ENCODE results near the gene ARL16. TPM values are rescaled to one million over a fixed set of nuclear protein-coding genes. Genes with fewer than 3 reads are reported as not detected.
A peak's percentile ranks its signal among the peaks of the same experiment; 100 is the strongest.

Gene ARL16
- total and polyA plus RNA-seq, 12 donors = 18.5 to 105 (median 31.7) TPM

- Histone ChIP-seq H3K4me3 (peak overlapping the region; percentile 37 to 99 (median 82)), H3K4me1 (replicated peaks in 1 of 2) (peaks cover 8 to 27% of the 10 kb centered on the region in 2 donors), H3K27ac (peak overlapping the region in 4 of 5 donors; percentile 66 to 93 (median 76)), H3K27me3 (no peaks in the 10 kb centered on the region), H3K9me3 (replicated peaks in 1 of 3) (no peaks in the 10 kb centered on the region), H3K36me3 (replicated peaks in 1 of 2) (peaks cover 0 to 28% of the 10 kb centered on the region in 2 donors)
- peak in 1 of 7 donors; percentile 26 for DNase-seq
- intact Hi-C loops (cut with DNase I) = no loop called here
- WGBS, 4 donors = 0% methylated on average over 7 to 16 of the region's 16 CpGs; no CpG with 5 or more reads in 1 of the 4 donors
- TF ChIP-seq, protein P1, sequence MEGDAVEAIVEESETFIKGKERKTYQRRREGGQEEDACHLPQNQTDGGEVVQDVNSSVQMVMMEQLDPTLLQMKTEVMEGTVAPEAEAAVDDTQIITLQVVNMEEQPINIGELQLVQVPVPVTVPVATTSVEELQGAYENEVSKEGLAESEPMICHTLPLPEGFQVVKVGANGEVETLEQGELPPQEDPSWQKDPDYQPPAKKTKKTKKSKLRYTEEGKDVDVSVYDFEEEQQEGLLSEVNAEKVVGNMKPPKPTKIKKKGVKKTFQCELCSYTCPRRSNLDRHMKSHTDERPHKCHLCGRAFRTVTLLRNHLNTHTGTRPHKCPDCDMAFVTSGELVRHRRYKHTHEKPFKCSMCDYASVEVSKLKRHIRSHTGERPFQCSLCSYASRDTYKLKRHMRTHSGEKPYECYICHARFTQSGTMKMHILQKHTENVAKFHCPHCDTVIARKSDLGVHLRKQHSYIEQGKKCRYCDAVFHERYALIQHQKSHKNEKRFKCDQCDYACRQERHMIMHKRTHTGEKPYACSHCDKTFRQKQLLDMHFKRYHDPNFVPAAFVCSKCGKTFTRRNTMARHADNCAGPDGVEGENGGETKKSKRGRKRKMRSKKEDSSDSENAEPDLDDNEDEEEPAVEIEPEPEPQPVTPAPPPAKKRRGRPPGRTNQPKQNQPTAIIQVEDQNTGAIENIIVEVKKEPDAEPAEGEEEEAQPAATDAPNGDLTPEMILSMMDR (IDR thresholded peaks at IDR 0.05) = no peak
- TF ChIP-seq POLR2A (IDR thresholded peaks at IDR 0.05) = no peak
Measured at GRCh38 chr17:81666092-81666341, 17.6 kb downstream of the ARL16 start.

GRCh38 chr17:81665205-81666091 is 18.1 kb downstream of the ARL16 start:
- DNase-seq = peak in 1 of 7 donors; percentile 30
- WGBS, 4 donors = 61 to 69% (median 65%) methylated on average over 11 to 30 of the region's 30 CpGs

GRCh38 chr17:81664051-81664470 is 19.5 kb downstream of the ARL16 start:
- peaks cover 0 to 9% of the 10 kb centered on the region in 2 donors for H3K36me3 ChIP-seq (replicated peaks in 1 of 2)
- no peak for DNase-seq
- 60 to 100% (median 80%) methylated on average over 1 to 7 of the region's 7 CpGs for WGBS, 4 donors
- H3K4me1 ChIP-seq (replicated peaks in 1 of 2) = peaks cover 8 to 27% of the 10 kb centered on the region in 2 donors
- no peak overlapping the region for H3K4me3 ChIP-seq
- TF ChIP-seq POLR2A (IDR thresholded peaks at IDR 0.05) = no peak
- TF ChIP-seq, protein P1 (IDR thresholded peaks at IDR 0.05) = no peak
- H3K9me3 ChIP-seq (replicated peaks in 1 of 3) = no peaks in the 10 kb centered on the region
- intact Hi-C loops (cut with DNase I) = no loop called here
- H3K27me3 ChIP-seq = no peaks in the 10 kb centered on the region
- no peak overlapping the region for H3K27ac ChIP-seq

More at GRCh38 chr17:81665205-81666091, 18.1 kb downstream of the ARL16 start:
- peak overlapping the region in 3 of 5 donors; percentile 73 to 93 (median 79) for H3K27ac ChIP-seq
- TF ChIP-seq, protein P1 (IDR thresholded peaks at IDR 0.05) = no peak
- TF ChIP-seq POLR2A (IDR thresholded peaks at IDR 0.05) = no peak
- H3K36me3 ChIP-seq (replicated peaks in 1 of 2) = peaks cover 0 to 23% of the 10 kb centered on the region in 2 donors
- peak overlapping the region; percentile 37 to 99 (median 82) for H3K4me3 ChIP-seq
- H3K4me1 ChIP-seq (replicated peaks in 1 of 2) = peaks cover 8 to 27% of the 10 kb centered on the region in 2 donors
- no peaks in the 10 kb centered on the region for H3K27me3 ChIP-seq
- H3K9me3 ChIP-seq (replicated peaks in 1 of 3) = no peaks in the 10 kb centered on the region
- intact Hi-C loops (cut with DNase I) = no loop called here

DNA sequence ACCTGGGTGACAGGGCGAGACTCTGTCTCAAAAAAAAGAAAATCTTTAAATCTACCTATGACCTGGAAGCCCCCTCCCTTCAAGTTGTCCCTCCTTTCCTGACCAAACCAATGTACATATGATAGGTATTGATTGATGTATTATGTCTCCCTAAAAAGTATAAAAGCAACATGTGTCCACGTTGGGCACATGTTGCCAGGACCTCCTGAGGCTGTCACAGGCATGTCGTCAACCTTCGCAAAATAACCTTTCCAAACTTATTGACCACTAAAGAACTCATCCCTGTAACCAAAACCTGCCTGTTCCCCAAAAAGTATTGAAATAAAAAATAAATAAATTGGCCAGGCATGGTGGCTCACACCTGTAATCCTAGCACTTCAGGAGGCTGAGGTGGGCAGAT is 21.6 kb downstream of the ARL16 start:
- TF ChIP-seq, protein P1 (IDR thresholded peaks at IDR 0.05) = no peak
- no peak for TF ChIP-seq POLR2A (IDR thresholded peaks at IDR 0.05)
- peaks cover 0 to 9% of the 10 kb centered on the region in 2 donors for H3K36me3 ChIP-seq (replicated peaks in 1 of 2)
- intact Hi-C loops (cut with DNase I) = no loop called here
- no peak overlapping the region for H3K4me3 ChIP-seq
- peaks cover 8 to 12% of the 10 kb centered on the region in 2 donors for H3K4me1 ChIP-seq (replicated peaks in 1 of 2)
- H3K27ac ChIP-seq = no peak overlapping the region
- no peaks in the 10 kb centered on the region for H3K27me3 ChIP-seq
- 89 to 96% (median 92%) methylated on average over 4 of the region's 4 CpGs for WGBS, 4 donors
- H3K9me3 ChIP-seq (replicated peaks in 1 of 3) = no peaks in the 10 kb centered on the region
- no peak for DNase-seq
